ENCODE results near the gene FADS1.

The FADS1 gene

DNA sequence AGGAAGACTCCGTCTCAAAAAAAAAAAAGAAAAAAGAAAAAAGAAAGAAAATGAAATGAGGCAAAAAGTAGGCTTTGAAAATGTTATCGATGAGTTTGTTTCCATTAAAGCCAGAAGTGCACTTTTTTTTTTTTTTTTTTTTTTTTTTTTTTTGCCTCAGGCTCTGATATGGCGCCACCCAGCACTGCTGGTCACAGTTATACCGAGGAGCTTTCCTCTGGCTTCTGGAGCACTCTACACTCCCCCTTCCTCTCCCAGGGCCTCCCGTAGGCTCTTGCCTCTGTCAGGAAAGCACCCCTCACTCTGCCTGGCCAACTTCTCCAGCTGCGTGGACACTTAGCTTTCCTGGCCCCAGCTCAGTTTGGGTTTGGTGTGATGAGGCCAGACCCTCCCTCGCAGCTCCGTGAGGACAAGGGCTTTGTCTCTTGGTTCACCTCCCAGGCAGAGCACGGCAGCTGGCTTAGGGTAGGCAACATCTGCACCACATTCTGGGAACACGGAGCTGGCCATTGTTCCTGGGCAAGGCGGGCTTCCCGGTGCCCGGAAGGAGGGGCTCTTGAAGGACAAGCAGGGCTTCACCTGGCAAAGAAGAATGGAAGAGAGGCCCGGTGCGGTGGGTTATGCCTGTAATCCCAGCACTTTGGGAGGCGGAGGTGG is 28.2 kb upstream of the FADS1 start:
- no peak for DNase-seq

DNA sequence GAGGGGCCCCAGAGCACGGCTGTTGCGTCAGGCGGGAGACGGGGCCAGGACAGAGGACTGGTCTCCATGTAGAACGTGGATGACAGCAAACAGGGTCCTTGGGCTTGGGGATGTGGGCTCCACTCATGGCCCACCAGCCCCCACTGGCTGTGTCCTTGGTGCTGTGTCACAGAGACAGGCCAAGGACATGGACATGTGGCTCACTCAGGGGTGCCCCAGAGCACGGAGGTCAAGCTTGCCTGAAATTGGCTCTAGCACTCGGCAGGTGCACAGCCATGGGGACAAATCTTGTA is 25.7 kb upstream of the FADS1 start:
- DNase-seq: no peak

DNA sequence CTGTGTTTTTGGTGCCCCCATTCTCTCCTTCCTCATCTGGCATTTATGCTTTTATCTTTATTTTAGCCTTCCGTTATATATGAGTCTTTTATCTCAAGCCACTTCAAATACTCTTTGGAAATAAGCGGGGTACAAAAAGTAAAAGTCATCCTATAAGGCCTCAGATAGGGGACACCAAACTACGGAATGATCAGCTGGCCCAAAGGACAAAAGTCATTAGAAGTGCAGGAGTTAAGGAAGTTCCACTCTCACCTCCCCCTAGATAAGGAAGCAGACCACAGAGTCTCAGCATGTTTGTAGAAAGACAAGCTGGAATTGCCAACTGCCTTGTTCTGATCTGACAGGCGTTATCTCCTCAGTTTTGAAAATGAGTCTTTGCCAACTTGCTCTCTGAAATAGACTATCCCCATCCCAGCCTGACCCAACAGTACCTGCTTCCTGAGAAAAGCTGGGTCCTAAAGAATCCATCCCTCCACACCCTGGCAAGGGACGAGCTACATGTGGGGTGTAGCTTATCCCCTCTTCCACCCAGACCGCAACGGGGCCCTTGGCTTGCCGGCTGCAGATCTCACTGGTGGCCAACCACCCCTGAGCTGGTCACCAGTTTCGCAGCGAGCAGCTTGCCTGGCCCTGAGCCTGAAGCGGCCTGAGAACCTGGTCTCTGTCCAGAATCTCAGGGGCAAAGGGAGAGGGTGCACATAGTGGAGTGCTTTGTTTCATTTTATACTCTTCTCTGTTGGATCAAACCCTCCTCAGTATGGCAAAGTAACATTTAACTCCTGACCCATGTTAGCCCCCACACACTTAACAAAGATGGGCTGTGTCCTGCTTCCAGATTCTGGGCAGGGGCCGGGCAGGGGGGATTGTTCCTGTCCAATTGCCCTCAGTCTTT is 25.1 kb upstream of the FADS1 start:
- no peak for DNase-seq

DNA sequence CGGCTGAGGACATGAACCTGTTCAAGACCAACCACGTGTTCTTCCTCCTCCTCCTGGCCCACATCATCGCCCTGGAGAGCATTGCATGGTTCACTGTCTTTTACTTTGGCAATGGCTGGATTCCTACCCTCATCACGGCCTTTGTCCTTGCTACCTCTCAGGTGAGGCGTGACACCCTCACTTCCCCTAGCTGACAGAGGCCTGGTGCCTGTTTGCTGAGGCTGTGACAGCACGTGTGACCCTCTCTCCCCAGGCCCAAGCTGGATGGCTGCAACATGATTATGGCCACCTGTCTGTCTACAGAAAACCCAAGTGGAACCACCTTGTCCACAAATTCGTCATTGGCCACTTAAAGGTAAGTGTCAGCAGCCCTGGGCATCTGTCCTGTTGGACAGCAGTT is 23.6 kb upstream of the FADS1 start:
- no peak for DNase-seq

DNA sequence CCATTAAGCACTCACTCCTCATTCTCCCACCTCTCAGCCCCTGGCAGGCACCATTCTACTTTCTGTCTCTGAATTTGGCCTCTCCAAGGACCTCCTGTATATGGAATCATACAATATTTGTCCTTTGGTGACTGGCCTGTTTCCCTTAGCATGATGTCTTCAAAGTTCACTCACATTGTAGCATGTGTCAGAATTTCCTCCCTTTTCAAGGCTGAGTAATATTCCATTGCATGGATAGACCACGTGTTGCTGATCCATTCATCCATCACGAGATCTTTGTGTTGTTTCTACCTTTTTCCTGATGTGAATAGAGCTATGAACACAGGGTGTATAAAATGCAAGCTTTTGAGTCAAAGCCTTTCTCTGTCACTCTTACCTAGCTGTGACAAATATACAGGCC is 22.9 kb upstream of the FADS1 start:
- no peak for DNase-seq

DNA sequence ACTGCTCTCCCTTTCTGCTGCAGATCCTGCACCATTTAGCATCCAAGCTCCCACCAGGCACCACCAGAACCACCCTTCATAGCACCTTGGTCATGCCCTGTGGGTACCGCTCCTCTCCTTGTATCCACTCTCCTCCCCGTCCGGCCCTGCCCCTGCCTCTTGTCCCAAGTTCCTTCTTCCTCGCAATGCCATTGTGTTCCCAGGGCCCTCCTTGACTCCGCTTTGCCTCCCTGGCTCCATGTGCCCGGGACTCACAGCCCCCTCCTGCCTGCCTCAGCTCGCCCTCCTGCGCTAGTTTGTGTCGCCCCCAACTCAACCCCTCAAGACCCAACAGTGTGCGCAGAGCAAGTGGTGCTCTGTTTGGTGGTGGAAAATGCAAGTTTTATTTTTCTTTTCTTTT is 22.1 kb upstream of the FADS1 start:
- no peak for DNase-seq

DNA sequence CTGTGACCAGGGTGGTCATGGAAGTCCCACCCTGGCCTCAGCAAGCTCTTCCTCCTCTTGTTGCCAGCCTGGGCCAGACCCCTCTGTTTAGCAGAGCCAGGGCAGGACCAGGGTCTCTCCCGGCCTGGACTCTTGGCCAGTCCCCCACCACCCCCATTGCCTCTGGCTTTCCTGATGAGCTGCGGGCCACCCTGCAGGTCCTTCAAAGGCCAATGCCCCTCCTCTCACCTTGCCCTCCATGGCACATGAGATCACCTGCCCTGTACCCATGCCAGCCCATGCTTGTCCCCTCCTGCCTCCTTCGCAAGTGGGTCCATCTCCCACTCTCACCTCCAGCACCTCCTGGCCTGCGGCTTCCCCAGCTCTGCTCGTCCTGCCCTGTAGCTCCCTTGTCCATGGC is 21.7 kb upstream of the FADS1 start:
- no peak for DNase-seq

DNA sequence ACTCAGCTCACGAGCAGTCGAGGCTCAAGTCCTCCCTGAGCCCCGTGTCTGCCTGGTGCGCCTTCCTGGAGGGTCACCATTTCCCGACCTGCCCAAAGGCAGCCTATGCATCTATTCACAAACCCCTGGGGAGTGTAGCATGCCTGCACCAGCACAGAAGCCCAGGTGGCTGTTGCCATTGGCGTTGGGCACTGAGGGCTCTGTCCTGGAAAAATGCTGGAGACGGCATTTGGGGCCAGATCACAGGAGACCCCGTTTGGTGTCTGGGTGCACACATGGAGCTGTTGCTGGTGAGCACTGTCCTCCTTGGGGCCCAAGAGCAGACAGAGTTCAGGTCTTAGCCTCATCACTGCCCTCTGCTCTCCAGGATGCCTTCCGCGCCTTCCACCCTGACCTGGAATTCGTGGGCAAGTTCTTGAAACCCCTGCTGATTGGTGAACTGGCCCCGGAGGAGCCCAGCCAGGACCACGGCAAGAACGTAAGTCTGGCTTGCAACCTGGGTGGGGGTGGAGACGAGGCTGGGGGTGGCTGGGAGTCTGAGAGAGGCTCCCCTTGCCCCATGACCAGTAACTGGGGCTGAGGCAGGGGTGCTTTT is 20.7 kb upstream of the FADS1 start:
- no peak for DNase-seq

DNA sequence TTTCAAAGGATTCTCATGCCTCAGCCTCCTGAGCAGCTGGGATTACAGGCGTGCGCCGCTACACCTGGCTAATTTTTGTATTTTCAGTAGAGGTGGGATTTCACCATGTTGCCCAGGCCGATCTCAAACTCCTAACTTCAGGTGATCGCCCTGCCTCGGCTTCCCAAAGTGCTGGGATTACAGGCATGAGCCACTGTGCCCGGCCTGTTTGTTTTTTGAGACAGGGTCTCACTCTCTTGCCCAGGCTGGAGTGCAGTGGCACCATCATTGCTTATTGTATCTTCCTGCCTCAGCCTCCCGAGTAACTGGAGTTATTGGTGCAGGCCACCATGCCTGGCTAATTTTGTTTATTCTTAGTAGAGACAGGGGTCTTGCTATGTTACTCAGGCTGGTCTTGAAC is 19.4 kb upstream of the FADS1 start:
- no peak for DNase-seq

DNA sequence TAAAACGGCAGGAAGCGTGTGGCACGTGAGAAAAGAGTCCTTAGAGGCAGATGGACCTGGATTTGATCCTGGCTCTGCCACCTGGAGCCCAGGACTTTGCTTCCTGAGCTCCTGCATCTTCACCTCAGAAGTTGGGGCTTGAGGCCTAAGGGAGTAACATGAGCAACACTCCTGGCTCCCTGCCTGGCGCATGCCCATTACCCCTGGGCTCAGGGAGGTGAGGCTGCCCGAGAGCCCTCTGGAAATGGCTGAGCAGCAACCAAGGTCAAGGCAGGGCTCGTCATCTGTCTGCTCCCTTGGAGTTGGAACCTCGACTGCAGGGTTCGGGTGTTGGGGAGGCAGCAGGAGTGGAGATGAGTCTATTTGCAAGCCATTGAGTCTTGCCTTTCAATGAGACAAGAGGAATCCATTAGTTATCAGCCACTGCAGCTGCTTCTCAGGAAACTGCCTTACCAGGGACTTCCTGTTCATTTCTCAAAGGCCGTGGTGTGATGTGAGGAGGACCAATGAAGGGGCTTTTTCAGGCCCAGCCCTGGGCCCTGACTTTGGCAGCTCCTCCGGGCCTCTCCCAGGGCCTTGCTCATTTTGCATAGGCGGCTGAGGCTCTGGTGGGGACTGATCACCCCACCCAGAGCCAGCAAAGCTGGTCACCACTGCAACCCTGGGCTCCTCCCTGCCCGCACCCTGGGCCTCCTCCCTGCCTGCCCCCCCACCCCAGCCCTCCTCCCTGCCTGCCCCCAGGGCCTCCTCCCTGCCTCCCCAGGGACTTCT is 17.7 kb upstream of the FADS1 start:
- DNase-seq: no peak

DNA sequence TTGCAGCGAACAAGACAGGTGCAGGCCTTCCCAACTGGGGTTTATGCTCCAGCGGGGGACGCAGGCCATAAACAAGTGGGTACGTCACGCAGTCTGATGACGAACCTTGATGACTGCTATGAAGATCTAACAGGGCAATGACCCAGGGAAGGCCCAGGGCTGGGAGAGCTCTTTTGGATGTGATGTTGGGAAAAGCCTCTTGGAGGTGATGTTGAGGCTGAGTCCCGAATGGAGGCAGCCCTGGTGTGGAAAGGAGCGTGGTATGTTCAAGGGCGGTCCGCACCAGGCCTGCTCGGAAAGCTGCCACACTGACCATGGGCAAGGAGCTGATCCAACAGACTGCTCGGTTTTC is 17.1 kb upstream of the FADS1 start:
- DNase-seq: no peak

DNA sequence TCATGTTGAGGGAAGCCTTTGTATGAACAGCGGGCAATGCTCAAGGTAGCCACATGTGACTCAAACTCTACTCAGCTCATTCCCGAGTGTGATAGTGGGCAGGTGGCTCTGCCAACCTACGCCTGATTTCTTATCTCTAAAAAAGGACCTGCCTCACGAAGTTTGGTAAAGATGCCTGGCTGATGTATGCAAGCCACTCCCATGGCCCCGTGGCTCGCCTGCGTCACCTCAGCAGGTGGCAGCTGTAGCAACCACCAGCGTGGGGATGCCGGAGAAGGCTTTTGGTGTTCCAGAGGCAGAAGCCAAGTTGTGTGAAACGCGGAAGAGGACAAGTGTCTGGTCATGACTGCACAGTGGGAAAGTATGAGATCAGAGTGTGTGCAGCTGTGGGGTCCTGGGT is 16.7 kb upstream of the FADS1 start:
- DNase-seq: no peak

DNA sequence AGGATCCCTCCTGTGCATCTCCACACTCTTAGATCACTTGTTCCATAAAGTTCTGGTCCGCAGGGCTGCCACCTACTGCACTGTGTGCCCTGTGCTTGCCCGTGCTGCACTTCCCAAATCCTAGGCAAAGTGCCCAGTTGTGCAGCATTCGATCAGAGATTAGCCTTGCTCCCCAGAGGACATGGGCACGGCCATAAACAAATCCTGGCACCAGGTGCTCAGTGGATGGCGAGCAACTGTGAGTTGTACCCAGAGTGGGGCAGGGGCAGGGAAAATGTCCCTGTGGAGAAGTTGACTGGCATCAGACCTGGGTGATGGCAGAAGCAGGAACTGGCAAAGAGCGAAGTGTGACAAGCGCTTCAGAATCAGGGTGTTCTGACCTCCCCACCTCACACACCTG is 16.0 kb upstream of the FADS1 start:
- DNase-seq: no peak

DNA sequence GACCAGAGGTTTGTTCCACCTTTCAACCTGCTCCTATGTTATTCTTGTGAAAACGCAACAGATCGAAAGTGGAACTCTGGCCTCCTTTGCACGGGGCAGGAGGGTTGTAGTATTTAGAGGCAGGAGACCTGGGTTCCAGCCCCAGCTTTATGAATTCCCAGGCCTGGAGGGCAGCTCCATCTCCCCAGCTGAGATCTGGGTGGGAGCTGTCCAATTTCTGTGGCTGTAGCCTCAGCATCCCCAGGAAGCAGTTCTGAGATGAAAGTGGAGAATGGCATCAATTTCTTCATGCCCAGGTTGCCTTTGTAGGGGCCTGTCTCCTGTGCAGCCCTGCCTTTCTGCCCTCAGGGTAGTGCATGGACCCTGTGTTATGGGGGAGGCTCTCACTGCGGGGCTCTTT is 15.4 kb upstream of the FADS1 start:
- DNase-seq: no peak

DNA sequence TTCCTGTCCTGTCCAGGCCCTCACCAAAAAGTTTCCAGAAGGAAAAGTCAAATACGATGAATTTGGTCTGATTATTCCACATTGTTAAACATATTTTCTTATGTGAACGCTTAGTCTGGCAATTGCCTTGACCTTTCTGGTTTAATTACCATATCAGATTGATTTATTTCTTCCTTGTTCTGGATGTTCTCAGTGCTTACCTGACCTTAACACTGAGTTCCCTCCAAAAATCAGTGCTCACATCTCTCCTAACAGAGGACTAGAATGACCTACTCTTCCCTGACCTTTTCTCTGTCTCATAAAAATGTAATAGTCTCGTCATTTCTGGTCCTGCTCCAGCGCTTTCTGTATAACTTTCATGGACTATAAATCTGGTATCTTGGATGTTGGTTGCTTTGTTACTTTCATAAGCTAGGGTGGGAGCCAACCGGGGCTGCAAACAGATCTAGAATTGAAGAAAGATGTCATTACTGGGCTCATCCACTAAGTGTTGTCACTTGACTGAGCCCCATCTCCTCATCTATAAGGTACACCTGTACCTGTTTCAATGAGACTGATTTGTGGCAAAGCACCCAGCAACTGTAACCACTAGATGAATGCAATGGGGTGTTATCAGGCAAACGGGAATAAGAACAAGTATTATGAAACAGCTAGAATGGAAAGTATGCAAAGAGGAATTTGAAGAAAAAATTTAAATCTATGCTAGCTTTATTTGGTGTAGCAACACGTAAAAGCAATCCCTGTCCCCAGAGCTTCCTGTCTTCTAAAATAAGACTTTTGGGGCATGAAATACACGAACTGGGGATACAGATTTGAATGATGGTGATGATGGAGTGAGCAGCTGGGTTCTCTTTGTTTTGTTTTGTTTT is 13.7 kb upstream of the FADS1 start:
- DNase-seq: no peak

DNA sequence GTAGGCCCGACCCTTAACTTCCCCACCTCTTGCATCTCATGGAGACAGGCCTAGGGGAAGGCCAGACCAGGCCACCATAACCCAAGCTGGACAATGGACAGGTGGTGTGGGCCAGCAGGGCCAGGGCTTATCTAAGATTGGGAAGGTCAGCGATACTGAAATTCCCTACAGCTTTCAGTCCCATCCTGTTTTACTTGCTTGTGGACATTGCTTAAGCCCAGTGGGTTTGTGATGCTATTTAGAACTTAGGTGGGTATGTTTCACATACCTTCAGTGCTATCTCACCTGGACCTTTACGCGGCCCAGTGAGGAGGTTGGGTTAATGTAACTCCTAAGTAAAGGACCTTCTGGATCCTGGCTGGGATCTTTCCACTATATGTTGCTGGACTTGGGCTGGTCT is 13.0 kb upstream of the FADS1 start:
- DNase-seq: no peak

DNA sequence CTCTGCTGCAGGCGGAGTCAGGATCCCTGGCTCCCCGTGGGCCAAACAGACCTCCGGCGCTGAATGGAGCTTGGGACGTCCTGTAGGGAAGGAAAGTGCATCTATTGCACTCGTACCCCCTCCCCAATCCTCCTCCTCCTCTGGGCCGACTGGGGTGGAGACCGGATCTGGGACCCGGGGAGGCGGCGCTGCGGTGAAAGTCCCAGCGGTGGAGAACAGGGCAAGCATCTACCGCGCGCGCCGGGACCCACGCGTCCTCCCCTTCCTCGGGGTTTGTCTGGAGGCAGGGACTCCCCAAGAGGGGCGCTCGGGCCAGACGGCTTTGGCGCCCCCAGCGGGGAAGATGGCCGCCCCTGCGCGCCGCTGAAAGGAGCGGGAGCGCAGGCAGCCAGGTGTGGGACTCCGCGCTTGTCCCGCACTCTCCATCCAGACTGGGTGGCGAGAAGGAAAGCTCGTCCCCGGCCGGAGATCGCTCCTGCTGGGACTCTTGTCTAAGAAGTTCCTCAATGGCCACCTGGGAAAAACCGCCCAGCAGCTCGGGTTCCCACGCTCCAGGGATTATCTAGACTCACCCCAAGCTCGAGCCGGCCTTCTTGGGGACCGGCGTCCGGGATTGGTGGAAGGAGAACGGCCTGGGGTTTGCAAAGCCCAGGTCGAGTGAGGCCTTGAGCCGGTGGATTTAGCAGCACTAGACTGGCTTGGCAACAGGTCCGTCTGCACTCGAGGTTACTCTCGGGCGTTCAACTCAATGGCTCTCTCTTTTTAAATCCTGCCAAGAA is 12.0 kb upstream of the FADS1 start:
- peak; percentile 5 for DNase-seq

DNA sequence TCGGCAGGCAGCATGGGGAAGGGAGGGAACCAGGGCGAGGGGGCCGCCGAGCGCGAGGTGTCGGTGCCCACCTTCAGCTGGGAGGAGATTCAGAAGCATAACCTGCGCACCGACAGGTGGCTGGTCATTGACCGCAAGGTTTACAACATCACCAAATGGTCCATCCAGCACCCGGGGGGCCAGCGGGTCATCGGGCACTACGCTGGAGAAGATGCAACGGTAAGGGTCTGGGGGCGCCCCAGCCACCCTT is 11.5 kb upstream of the FADS1 start:
- no peak for DNase-seq

DNA sequence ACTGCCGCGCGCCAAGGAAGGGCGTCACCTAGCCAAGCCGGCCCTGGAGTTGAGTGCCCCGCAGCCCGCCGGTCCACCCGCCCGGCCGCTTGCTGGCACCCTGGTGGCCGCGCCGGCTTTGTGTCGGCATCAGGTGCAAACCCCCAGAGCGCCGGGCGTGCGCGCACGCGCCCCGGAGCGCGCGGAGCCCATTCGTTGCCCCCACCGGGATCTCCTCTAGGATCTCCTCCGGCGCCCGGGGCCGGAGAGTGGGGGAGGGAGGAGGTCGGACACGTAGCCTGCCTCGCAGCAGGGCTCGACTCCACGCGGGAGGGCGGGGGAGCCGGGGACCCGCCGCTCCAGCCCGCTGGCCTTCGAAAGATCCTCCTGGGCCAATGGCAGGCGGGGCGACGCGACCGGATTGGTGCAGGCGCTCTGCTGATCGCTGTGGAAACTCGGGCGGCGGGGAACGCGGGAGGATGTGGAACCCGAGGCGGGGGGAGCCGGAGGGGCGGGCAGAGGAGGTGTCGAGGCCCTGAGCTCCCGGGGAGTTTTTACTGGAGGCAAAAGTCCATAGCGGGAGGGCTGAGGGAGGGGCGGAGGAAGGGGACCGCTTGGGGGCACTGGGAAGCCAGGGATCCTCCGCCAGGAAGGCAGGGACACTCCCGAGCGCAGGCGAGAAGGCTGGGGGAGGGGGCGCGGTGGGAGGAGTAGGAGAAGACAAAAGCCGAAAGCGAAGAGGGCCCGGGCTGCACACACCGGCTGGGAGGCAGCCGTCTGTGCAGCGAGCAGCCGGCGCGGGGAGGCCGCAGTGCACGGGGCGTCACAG is 11.0 kb upstream of the FADS1 start, which contains the start of gene FADS2:
TSS of gene FADS2 (plus strand) at position 730 of the 808 bp plus-strand sequence. CDS start 91 bp downstream, outside the sequence.
- DNase-seq: peak; percentile 50

DNA sequence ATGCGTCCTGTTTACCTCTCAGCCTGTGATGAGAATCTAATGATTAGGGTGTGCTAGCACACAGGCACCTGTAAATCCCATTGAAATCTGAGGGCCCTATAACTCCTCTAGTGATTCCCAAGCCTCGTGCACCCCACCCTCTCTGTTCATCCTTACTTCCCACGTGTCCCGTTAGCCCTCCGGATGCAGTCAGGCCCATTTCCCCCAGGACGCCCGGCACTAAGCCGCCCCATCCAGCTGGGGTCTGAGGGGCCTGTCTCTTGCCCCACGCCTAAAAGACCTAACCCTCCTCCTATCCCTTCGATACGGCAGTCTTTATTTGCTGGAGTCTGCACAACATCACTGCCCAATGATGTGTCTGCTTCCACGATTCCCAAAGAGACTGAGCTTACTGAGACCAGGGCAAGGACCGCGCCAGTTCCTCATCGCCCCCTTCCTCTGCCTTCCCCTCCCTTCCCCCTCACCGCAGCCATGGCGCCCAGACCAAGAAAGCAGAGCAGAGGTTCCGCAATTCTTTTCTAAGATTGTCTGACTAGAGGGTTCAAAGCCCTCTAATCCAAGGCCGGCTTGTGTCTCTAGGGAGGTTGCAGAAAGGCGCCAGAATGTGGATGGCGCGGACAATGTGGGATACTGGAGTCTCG is 10.2 kb upstream of the FADS1 start:
- no peak for DNase-seq

DNA sequence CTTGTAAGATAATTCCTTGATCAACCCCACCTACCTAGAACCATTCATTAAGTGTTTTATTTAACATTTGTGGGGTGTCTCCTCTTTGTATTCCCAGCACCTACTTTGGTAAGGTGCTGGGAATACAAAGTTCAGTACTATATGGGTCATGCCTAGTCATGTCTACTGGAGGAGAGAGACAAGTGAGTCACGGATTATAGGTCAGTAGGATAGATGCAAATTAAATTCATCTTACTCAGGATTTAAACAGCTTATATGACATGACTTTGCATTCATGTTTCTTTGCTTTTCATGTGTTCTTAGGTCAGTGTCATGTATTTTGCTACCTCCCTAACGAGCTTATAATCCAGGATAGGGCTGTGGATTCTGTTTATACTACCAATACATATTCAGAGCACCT is 3.4 kb upstream of the FADS1 start:
- DNase-seq: no peak

Measured in effector CD8-positive, alpha-beta T cell (primary cell).